ENCODE data around the gene NOL6.

DNA sequence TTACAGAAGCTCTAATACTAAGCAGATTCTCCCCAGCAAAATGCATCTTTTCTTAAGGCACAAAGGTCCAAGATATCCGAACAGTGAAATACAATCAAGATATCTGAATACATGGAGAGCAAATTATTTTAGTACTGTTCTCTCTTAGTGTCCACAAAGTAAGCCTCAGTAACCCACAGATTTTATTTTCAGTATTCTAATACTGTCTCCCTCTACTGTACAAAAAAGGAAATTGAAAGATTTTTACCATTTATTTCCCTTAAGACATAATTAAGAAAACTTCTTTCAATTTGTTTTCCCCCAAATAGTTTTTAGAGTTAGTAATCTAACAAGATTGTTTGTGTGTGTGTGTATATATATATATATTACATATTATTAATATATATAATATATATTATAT lies 24.7 kb upstream of the NOL6 start:
- TF ChIP-seq CTCF (IDR thresholded peaks at IDR 0.05) (no peak), FOXK1 (CRISPR knock-in tag; IDR thresholded peaks at IDR 0.05) (no peak), USF2 (CRISPR knock-in tag; IDR thresholded peaks at IDR 0.05) (no peak), ZNF281 (CRISPR knock-in tag; IDR thresholded peaks at IDR 0.05) (no peak), GRHL2 (CRISPR knock-in tag; IDR thresholded peaks at IDR 0.05; ENCODE audit: insufficient replicate concordance, severe bottlenecking) (no peak), CBFB (CRISPR knock-in tag; IDR thresholded peaks at IDR 0.05; ENCODE audit: low read depth) (no peak), FOXP4 (CRISPR knock-in tag; IDR thresholded peaks at IDR 0.05) (no peak)
- TF ChIP-seq, protein P1, sequence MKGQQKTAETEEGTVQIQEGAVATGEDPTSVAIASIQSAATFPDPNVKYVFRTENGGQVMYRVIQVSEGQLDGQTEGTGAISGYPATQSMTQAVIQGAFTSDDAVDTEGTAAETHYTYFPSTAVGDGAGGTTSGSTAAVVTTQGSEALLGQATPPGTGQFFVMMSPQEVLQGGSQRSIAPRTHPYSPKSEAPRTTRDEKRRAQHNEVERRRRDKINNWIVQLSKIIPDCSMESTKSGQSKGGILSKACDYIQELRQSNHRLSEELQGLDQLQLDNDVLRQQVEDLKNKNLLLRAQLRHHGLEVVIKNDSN (CRISPR knock-in tag; IDR thresholded peaks at IDR 0.05): no peak

Measured in WTC11 (cell line).